ENCODE results near the gene GMPS. TPM values are rescaled to one million over a fixed set of nuclear protein-coding genes. Genes with fewer than 3 reads are reported as not detected.
"Not testable (repeated sequence)": the region's sequence is repeated elsewhere in the genome, so short reads cannot be mapped to it uniquely, and the experiment has no call there.

The GMPS gene
- total RNA-seq, 1 donor from 2014 or later: 41.7 TPM

DNA sequence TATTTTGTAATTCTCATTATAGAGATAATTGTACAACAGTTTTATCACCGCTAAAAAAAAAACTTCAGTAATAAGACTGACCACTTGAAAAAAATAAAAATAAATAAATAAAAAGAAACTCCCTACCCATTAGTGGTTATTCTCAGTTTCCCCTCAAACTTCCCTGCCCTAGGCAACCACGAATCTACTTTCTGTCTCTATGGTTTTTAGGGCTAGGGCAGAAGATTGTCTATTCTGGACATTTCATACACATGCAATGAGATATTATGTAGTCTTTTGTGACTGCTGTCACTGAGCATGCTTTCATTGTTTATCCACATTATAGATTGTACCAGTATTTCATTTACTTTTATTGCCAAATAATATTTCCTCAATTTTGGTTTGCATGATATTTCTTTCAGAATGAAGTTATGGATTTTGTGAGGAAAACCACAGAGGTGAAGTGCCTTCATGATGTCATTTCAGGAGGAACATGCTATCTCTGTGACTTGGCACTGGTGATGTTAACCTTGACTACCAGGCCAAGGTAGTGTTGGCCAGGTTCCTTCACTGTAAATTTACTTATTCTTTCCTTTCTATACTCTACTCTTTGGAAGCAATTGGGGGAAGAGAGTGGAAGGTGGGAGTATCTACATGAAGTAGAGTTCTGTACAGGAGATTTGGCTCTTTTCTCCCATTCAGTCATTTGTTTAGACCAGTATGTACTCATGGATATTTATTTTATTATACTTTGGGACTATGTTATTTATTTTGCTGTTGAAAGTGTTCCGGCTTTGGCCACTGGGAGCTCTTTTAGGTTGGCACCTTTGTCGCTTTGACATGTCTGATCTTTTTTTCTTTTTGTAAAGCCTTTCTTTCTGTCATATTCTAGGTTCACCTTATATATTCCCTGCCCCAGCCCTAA lies 86.3 kb downstream of the GMPS start:
- Histone ChIP-seq H3K27me3 (ENCODE audit: control insufficient read depth, insufficient read depth, low read length) (no peaks in the 10 kb centered on the region), H3K36me3 (ENCODE audit: control insufficient read depth, insufficient read depth, low read length) (no peaks in the 10 kb centered on the region), H3K4me3 (ENCODE audit: low read depth, low read length) (no peak overlapping the region)
- TF ChIP-seq, protein P1, sequence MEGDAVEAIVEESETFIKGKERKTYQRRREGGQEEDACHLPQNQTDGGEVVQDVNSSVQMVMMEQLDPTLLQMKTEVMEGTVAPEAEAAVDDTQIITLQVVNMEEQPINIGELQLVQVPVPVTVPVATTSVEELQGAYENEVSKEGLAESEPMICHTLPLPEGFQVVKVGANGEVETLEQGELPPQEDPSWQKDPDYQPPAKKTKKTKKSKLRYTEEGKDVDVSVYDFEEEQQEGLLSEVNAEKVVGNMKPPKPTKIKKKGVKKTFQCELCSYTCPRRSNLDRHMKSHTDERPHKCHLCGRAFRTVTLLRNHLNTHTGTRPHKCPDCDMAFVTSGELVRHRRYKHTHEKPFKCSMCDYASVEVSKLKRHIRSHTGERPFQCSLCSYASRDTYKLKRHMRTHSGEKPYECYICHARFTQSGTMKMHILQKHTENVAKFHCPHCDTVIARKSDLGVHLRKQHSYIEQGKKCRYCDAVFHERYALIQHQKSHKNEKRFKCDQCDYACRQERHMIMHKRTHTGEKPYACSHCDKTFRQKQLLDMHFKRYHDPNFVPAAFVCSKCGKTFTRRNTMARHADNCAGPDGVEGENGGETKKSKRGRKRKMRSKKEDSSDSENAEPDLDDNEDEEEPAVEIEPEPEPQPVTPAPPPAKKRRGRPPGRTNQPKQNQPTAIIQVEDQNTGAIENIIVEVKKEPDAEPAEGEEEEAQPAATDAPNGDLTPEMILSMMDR (IDR thresholded peaks at IDR 0.05; ENCODE audit: insufficient read depth, low read length, poor library complexity, severe bottlenecking): no peak
- DNase-seq (ENCODE audit: low read depth): no peak

DNA sequence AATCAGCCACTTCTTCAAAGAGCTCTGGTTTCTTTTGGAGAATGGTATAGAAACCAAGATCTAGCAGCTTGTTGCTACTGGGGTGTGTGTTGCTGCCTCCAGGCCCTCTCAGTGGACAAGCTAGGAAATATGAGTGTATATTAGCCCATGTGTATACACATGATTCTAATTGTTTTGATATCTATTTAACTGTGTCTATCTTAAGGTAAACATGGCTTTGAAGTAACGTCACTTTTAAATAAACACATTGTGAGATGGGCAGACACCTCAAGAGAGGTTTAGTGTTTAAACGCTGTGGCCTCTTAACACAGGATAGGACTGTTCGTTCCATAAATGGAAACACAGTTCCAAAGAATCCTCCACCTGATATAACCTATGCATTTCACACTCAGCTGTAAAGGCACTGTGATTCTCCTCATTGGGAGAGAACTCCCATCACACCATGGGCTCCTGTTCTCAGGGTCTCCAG lies 87.0 kb downstream of the GMPS start:
- TF ChIP-seq, protein P1 (IDR thresholded peaks at IDR 0.05; ENCODE audit: insufficient read depth, low read length, poor library complexity, severe bottlenecking): no peak
- Histone ChIP-seq H3K4me3 (ENCODE audit: low read depth, low read length) (no peak overlapping the region), H3K27me3 (ENCODE audit: control insufficient read depth, insufficient read depth, low read length) (no peaks in the 10 kb centered on the region), H3K36me3 (ENCODE audit: control insufficient read depth, insufficient read depth, low read length) (no peaks in the 10 kb centered on the region)
- no peak for DNase-seq (ENCODE audit: low read depth)

DNA sequence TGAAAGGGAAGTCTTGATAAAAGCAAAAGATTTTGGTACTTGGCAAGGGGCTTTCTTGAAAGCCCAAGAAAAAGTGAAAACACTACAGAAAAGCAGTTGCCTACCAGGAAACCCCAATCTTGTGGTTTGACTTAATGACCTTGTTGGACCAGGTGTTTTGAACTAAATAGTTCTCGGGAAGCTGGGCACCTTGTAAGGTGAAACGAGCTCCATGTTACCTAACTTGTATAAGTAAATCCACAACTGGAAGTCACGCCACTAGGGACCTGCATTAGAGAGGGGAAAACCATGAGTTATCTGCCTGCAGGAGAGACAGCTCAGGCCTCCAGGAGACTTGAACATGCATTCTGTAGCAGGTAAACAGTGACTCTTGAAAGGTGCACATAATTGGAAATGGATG lies 88.2 kb downstream of the GMPS start:
- no peak for DNase-seq (ENCODE audit: low read depth)

DNA sequence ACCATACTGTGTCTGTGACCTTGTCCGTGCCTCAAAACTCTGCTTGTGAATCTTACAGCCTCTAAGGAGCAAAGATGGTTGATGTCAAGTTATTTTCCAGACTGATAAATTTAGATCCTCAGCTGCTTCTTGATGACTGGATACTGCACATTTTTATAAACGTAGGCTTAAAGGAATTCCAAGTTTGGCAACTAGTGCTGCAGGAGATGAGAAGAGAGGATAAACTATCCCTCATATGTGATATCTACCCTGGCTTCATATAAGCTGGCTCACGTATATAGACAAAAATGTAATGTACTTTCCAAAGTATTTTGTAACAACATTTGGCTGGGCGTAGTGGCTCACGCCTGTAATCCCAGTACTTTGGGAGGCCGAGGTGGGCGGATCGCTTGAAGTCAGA lies 89.6 kb downstream of the GMPS start:
- TF ChIP-seq, protein P1 (IDR thresholded peaks at IDR 0.05; ENCODE audit: insufficient read depth, low read length, poor library complexity, severe bottlenecking): no peak

More for the DNA sequence above, 88.2 kb downstream of the GMPS start:
- TF ChIP-seq, protein P1 (IDR thresholded peaks at IDR 0.05; ENCODE audit: insufficient read depth, low read length, poor library complexity, severe bottlenecking): no peak
- Histone ChIP-seq H3K27me3 (ENCODE audit: control insufficient read depth, insufficient read depth, low read length) (no peaks in the 10 kb centered on the region), H3K4me3 (ENCODE audit: low read depth, low read length) (no peak overlapping the region), H3K36me3 (ENCODE audit: control insufficient read depth, insufficient read depth, low read length) (no peaks in the 10 kb centered on the region)

DNA sequence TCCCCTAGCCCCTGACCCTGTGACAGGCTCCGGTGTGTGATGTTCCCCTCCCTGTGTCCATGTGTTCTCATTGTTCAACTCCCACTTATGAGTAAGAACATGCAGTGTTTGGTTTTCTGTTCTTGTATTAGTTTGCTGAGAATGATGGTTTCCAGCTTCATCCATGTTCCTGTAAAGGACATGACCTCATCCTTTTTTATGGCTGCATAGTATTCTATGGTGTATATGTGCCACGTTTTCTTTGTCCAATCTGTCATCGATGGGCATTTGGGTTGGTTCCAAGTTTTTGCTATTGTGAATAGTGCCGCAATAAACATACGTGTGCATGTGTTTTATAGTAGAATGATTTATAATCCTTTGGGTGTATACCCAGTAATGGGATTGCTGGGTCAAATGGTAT lies 90.6 kb downstream of the GMPS start:
- not testable (repeated sequence) for DNase-seq (ENCODE audit: low read depth); H3K4me3 ChIP-seq (ENCODE audit: low read depth, low read length); H3K27me3 ChIP-seq (ENCODE audit: control insufficient read depth, insufficient read depth, low read length); H3K36me3 ChIP-seq (ENCODE audit: control insufficient read depth, insufficient read depth, low read length)

More for the DNA sequence above, 89.6 kb downstream of the GMPS start:
- DNase-seq (ENCODE audit: low read depth): no peak
- Histone ChIP-seq H3K27me3 (ENCODE audit: control insufficient read depth, insufficient read depth, low read length) (no peaks in the 10 kb centered on the region), H3K36me3 (ENCODE audit: control insufficient read depth, insufficient read depth, low read length) (no peaks in the 10 kb centered on the region), H3K4me3 (ENCODE audit: low read depth, low read length) (no peak overlapping the region)

DNA sequence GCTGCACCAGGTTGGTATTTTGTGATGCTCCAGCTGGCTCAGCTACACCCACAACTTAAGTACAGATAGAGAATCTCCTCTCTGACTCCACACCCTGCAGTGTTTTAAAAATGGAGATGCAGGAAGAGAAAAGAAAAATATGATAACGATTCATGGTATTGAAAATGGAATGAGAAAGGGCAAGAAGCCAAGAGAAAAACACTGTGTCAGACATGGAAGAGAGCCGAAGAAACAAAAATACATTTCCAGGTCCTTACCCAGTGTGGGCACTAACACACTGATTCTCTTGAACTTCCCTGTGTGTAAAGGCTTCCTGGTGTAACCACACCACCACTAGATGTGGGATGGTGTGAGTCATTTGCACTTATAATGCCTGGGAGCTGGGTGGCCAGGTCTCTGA lies 93.1 kb downstream of the GMPS start:
- no peaks in the 10 kb centered on the region for H3K36me3 ChIP-seq (ENCODE audit: control insufficient read depth, insufficient read depth, low read length)
- H3K27me3 ChIP-seq (ENCODE audit: control insufficient read depth, insufficient read depth, low read length): no peaks in the 10 kb centered on the region
- no peak overlapping the region for H3K4me3 ChIP-seq (ENCODE audit: low read depth, low read length)
- no peak for DNase-seq (ENCODE audit: low read depth)
- TF ChIP-seq, protein P1 (IDR thresholded peaks at IDR 0.05; ENCODE audit: insufficient read depth, low read length, poor library complexity, severe bottlenecking): no peak
